GM18498 (cell line): ENCODE results near the gene INTS1.

Experiments
- ATAC-seq: cut with Tn5 transposase; IDR thresholded peaks from one replicate; pipeline ENCODE4 v1.9.1; 2021; ENCODE audit warnings: mild to moderate bottlenecking, moderate library complexity; ENCODE audit not compliant: unreplicated experiment

Gene INTS1

DNA sequence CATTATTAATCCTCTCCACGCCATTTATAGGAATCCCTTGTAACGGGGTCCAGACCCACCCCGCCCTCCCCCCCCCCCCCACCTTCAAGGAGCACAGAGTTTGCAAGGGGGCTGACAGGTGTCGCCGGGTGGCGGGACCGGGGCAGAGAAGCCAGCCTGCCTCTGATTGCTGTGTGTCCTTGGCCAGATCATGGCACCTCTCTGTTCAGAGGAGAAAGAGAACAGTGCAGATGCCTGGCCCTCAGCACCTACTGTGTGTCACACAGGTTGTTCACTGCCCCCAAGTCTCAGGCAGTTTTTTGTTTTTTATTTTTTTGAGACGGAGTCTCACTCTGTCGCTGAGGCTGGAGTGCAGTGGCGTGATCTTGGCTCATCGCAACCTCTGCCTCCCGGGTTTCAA, 39.5 kb downstream of the INTS1 start:
- ATAC-seq = no peak

DNA sequence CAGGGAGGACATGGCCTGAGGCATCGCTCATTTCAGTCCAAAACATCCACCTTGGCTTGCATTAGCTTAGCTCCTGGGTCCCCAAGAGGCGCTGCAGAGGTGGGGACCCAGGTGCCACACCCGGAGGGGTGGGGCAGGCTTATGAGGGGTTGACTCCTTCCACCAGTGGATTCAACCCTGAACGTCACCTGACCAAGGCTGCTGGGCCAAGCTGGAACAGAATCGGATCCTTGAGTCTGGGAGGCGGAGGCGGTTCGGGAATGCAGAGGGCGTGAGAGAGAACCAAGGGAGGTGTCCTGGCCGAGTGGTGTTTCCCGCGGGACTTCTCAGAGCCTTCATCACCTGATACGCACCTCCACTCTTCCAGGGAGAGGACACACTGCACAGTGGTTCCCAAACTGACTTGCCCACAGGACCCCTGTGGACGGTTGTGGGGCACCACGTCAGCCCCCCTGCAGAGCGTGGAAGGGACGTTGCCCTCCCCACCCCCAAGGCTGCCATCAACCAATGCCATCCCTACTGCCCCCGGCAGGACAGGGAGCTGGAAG, 40.4 kb downstream of the INTS1 start:
- ATAC-seq = no peak

DNA sequence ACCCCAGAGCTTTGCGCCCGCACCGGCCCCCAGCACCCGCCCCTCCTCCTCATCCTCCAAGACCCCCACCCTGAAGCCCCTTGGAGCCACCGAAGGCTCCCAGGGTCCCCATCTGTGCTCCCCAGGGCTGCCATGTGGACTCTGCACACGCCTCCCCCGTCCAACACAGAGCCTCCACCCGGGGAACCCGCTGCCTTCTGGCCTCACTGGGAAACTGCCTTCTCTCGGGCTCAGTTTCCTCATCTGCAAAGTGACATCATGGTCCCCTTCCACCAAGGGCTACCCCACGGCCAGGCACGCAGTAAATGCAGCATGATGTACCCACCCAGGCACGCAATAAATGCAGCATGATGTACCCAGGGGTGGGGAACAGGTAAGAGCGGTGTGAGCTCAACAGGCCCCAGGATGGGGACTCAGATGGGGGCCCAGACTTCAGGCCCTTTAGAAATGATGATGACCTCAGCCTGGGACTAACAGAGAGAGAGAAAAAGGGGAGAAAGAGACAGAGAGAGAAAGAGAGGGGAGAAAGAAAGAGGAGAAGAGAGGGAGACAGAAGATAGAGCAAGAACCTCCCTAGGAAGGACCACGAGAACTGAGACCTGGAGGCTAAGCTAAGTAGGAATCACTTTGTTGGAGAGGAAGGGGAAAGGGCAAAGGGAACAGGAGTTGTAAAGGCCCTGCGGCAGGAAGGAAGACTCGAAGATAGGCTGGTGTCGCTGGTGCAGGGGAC, 42.4 kb downstream of the INTS1 start:
- ATAC-seq = no peak

DNA sequence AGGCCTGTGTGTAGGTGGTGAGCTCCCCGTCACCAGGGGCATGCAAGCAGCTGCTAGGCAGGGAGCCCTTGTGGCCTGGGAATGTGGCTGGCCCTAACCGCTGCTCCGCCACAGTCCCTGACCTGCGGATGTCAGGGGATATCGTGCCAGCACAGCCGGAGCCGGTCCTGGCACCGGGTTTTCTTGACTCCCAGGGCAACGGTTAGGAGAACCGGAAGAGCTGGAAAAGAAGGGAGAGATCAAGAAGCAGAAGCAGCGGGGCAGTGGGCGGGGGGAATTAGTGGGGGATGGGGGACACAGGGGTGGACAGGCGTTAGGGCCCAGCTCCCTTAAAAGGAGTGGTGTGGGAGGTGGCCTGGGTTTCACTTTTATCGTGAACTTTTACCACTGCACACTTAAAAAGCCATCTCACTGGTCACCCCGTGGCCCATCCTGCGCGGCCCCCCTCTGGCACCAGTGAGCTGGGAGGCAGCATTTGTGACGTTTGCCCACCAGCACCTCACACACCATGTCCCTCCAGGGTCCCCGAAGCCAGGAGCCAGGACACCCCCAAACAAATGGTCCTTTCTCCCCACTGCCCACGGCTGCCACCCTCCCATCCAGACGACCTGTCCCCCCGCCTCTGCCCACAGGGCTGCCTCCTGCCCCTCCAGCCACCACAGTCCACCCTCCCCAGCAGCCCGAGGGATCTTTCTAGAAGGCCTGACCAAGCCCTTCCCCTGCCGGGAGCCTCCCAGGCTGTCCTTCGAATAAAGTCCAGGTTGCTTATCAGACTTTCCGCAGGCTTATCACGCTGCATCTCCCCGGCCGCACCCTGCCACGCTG, 43.2 kb downstream of the INTS1 start:
- ATAC-seq = no peak

DNA sequence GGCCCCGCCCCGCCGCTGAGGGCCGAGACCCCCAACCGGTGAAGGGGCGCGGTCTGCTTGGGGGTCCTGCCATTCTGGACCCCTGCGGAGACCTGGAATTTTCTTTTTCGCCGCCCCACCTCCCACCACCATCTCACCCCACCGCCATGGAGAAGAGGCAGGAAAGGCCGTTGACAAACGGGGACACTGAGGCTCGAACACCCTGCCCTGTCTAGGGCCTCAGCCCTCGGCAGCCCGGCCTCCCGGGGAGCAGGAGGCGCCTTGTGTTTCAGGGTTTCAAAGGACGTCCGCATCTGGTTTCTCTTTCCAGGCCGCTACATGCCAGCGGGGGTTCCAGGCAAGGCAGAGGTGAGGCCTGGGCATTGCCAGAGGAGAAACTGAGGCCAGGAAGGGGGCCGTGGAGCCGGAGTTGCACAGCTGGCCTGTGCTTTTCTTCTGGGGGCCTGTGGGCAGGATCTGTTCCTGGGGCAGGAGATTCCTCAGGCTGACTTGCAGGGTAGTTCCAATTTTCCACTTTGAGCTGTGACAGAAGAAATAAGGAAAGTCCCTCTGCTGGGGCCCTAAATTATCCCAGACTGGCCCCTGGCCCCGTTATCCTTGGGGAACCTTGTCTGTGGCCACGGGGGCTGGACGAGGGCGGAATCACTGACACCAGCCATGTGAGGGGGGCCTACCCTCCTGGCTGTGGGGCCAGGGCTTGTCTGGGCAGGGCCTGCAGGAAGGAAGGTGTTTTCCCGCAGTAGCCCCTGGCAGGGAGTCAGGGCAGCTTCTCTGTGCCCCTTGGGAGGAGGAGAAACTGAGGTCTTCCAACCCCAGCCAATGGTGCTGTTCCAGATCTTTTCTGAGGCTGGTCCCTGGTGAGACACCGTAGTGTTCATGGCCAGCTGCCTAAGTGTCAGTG, 44.0 kb downstream of the INTS1 start:
- ATAC-seq = no peak

DNA sequence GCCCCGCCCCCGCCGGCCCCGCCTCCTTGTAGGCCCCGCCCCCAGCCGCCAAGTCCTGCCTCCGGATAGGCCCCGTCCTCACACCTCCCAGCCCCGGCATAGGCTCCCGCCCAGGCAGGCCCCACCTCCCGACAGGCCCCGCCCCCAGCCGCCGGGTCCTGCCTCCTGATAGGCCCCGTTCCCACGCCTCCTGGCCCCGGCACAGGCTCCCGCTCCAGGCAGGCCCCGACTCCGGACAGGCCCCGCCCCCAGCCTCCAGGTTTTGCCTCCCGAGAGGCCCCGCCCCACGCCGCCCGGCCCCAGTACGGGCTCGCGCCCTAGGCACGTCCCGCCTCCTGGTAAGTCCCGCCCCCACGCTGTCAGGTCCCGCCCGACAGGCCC, 44.7 kb downstream of the INTS1 start:
- ATAC-seq = peak; percentile 94

DNA sequence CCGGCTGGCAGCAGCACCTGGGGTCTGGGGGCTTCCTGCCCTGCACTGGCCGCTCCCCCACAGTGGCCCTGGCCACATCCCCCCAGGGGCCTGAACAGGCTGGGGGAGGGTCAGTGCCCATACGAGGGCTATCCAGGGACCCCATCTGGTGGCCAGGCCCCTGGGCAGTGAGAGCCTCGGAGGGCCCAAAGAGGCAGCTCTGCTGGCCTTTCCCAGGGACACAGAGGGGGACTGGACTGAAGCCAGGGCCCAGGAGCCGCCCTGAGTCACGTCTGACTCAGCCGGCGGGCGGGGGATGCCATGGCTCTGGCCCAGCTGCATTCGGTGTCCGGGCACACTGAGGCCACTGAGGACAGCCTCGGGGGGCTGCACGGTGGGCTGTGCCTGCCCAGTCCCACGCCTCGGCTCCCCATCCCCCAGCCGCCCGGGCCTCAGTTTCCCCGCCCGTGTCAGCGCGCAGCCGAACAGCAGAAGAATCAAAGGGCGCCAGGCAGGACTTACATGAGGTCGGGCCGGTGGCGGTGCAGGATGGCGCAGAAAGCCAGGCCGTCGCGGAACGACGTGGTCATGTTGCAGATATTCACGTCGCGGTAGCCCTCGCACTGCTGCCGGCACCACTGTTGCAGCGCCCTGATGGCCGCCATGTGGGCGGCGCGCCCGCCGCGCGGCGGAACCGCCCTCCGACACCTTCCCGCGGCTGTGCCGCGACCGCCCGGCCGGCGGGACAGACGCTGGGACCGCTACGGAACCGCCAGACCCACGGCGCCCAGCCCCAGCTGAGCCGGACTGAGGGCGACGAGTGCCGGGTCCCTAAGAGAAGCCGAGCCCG, 45.3 kb downstream of the INTS1 start, which contains the start of gene MICALL2:
Gene MICALL2, minus strand, starts transcription at position 788 of the 829 bp plus-strand sequence. Its CDS starts 144 bp downstream, at position 644.
- ATAC-seq = peak; percentile 28

DNA sequence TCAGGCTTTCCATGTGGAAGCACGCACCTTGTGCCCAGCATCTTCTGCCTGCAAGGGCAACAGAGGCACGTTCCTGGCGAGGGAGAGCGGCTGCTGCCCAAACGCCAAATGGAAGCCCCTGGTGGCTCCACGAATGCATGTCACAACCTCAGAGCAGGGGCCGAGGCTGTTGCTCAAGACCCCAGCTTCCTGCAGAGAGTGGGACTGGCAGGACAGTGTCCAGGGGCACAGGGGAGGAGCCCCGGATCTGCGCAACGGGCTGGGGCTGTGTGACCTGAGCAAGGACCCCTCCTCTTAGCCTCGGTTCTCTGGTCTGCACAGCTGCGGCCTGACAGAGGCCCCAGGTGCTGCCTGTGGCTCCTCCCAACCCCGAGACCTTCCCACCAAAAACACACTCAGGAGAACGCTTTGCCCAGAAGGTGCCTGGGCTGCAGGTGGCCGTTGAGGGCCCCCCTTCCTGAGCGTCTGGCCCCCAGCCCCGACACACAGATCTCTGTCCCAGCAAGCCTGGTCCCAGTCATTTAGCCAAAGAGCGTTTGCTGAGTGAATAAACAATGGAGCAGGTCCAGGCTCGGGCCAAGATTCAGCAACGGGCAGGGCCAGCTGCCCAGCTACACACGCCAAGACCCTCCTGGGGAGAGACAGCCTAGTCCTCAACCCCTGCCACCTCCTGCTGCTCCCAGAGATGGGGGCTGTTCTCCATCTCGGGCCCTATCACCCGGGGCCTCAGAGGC, 46.1 kb downstream of the INTS1 start:
- no peak for ATAC-seq

DNA sequence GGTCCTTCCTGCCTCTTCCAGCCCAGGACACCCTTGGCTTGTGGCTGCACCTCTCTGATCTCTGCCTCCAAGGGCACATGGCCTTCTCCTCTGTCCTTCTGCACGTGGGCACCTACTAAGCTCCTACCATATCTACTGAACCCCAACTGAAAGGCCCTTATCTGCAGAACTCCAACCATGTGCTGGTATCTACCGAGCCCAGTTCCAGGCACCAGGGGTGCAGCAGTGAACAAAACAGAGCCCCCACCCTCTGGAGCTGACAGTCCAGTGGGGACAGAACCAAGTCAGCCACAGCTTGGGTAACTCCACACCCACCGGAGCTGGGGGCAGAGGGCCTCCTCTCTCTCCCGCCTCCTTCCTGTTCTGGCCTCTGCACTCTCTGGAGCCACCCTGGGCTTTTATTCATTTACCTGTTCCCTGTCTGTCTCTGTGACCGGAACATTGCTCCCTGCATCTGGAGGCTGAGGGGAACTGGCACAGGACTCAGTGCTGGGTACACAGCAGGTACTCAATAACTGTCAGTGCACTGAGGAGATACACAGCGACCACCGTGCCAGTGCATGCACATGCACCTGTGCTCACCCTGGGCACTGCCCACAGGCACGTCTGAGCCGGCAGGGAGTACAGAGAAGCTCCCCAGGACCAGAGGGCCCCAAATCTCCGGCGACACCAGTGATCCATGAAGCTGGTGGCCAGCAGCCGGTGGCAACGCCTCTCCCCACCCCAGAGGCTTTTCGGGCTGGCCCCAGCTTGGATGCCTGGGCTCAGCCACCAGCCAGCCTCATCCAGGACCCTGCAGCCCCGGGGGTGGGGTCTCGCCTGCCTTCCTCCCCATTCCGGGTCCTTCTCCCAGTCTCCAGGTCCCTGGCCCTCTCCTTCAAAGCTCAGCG, 46.9 kb downstream of the INTS1 start:
- no peak for ATAC-seq

DNA sequence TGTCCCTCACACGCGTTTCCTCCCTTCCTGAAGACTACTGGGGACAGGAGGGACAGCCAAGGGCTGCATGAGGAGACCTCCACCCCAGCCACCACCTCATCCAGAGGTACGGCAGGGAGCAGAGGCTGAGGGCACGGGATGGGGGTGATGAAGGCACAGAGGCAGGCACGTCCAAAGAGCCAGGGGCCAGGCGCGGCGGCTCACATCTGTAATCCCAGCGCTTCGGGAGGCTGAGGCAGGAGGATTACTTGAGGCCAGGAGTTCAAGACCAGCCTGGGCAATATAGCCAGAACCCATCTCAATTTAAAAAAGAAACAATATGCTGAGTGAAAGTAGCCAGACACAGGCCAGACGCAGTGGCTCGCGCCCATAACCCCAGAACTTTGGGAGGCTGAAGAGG, 48.2 kb downstream of the INTS1 start:
- no peak for ATAC-seq

DNA sequence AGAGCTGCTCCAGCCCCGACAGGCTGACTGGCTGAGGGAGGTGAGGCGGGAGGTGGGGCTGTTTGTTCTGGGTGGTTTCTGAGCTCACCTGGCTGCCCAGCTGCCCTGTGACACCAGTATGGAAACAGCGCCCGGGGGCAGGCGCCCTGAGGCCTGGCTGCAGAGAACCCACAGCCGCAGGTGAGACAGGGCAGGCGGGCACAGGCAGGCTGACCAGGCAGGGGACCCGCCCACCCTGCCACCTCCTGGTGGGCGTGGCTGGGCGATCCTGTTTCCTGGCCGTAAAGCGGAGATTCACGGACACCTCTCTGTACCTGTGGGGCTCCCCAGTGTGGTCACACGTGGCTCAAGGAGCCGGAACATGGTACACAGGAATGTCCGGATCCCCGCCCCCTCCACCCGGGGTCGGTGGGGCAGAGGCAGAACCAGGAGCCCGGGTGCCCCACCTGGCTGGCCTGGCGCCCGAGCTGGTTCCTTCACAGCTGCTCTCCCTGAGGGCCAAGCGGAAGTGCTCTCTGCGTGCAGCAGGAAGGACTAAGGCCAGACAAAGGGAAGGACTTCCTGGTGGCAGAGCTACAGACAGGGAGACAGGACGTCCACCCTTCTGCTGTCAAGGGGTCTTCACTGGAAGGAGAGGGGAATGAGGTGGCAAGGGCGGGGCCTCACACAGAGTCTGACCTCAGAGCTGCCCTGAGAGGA, 48.8 kb downstream of the INTS1 start:
- ATAC-seq = no peak

DNA sequence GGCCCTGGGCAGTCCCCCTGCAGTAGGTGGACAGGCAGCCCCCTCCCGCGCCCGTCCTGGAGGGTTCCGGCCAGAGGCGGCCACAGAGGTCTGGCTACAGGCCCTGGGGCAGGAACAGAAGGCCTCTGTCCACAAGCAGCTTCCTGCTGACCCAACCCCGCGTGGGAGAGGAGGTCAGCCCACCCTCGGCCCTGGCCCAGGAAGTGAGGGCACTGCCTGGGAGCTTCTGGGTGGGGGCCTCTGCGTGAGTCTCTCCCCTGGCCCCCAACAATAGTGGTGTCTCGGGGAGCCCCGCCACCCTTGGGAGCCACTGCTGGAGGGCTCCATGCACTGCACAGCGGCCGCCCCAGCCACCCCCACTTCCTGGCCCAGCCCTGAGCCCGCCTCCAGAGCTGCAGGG, 49.6 kb downstream of the INTS1 start:
- no peak for ATAC-seq

DNA sequence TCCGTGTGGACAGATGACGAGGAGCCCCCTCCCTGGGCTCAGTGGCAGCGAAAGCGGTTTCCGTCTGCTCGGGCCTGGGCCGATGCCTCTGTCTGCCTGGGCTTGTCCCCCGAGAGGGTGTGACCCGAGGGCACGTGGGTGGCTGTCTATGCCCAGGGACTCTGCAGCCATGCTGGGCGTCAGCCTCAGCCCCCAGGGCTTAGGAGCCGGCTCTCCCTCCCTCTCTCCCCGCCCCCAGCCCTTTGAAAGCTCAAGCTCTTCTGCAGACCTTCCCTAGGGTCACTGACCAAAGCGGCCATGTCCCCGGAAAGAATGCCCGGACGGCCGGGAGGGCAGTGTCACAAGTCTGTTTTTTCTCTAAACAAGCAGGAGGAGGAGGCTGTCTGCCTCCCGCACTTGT, 52.0 kb downstream of the INTS1 start:
- no peak for ATAC-seq

DNA sequence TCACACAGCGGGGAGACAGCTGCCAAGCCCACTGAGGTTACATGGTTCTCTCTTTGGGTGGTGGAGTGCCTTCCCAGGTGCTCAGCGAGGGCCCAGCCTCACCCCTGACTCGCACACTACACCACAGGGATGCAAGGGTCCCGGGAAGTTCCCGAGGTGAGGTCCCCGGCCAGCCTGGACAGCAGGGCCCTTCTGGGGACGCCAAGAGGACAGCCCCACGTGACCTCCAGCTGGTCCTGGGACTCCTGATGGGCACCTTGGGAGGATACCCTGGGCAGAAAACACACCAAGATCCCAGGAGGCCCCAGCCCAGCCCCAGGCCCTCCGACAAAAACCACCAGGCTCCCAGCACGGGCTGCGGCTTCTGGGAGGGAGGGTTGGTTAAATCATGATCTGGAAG, 53.2 kb downstream of the INTS1 start:
- ATAC-seq = no peak

DNA sequence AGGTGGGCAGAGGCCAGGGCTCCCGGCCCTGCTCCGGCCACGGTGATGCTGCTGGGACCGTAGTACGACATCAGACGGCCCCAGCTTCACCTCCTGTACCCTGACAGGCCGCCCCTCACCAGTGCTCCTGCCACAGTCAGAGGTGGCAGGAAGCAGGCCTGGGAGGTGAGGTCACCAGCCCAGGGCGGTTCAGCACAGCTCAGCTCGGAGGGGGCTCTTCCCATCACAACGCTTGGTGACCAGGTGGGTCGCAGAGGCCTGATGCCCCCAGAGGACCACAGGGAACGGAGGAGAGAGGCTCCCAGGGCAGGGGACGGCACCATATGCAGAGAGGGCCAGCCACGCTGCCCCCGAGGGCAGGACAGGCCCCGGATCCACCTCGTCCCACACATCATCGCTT, 53.8 kb downstream of the INTS1 start:
- no peak for ATAC-seq

DNA sequence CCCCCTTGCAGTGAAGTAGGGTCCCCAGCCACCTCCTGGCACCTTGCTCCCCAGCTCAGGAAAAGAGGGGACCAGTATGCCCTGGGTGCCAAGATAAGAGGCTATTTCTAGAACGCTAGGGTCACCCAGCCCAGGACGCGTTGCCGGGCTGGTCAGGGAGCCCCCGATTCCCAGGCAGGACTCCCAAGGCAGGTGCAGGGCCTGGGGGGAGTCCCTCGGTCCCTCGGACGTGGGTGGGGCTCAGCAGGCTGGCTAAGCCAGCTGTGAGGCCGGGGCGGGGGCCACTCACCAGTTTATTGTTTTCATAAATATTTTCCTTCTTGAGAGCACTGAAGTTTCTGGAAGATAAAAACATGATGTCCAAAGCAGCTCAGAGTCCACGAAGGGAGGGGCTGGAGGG, 54.2 kb downstream of the INTS1 start:
- ATAC-seq = no peak

DNA sequence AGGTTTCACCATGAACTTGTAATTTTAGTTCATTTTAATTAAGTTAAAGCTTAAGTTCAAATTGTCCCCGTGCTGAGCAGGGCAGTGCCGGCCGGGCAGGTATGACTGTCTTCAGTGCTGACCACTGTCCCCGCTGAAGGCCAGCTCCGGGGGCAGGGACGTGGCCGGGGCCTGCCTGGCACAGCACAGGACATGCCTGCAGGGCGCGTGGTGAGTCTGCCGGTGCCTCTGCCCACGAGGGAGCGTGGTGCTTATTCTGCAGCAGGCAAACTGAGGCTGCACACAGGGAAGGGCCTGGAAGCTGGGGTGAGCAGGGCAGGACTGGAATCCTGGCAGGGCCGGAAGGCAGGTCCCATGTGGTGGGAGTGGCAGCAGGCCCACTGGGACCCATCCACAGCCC, 54.7 kb downstream of the INTS1 start:
- ATAC-seq = no peak

DNA sequence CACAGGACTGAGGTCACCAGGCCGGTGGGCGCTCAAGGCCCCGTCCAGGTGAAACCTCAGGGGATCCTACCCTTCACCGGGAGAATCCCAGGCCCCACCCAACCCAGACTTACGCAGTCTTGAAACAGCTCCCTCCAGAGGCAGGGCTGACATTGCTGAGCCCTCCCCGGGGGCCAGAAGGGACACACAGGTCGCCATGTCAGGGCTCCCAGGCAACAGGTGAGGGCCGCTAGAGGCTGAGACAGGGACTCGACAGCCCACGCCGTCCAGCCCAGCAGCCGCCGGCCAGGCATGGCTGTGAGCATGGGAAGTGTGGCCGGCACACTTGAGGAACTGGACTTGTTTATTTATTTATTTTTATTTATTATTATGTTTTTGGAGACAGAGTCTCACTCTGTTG, 55.2 kb downstream of the INTS1 start:
- ATAC-seq = no peak
